Measurements from ENCODE around the gene FBXW4.
"Not testable (repeated sequence)": the region's sequence is repeated elsewhere in the genome, so short reads cannot be mapped to it uniquely, and the experiment has no call there.

The FBXW4 gene

GRCh38 chr10:101595591-101596433 lies 99.2 kb downstream of the FBXW4 start:
- in situ Hi-C loops (cut with MboI; ENCODE audit: low sequenced_read_pairs) = no loop called here

GRCh38 chr10:101593331-101593730 lies 101.6 kb downstream of the FBXW4 start:
- in situ Hi-C loops (cut with MboI; ENCODE audit: low sequenced_read_pairs) = not testable (repeated sequence)

- in situ Hi-C loops (cut with MboI; ENCODE audit: low sequenced_read_pairs) = no loop called here
These were observed 106.1 kb downstream of the FBXW4 start for GRCh38 chr10:101588879-101589278.

- in situ Hi-C loops (cut with MboI; ENCODE audit: low sequenced_read_pairs) = no loop called here
These were observed 107.0 kb downstream of the FBXW4 start, which contains the start of the genes DPCD and POLL for GRCh38 chr10:101587725-101588653. TSS of gene DPCD (plus strand) at chr10:101588321. CDS start at chr10:101588337, 16 bp downstream. TSS of gene POLL (minus strand) at chr10:101588257. CDS start at chr10:101587360, 897 bp downstream.

GRCh38 chr10:101585841-101586240 lies 109.1 kb downstream of the FBXW4 start:
- in situ Hi-C loops (cut with MboI; ENCODE audit: low sequenced_read_pairs) = no loop called here

GRCh38 chr10:101580486-101581399 lies 114.2 kb downstream of the FBXW4 start:
- in situ Hi-C loops (cut with MboI; ENCODE audit: low sequenced_read_pairs) = no loop called here

- in situ Hi-C loops (cut with MboI; ENCODE audit: low sequenced_read_pairs) = no loop called here
These were observed 115.5 kb downstream of the FBXW4 start for GRCh38 chr10:101579516-101579870.

GRCh38 chr10:101578803-101579515 lies 116.0 kb downstream of the FBXW4 start:
- in situ Hi-C loops (cut with MboI; ENCODE audit: low sequenced_read_pairs) = no loop called here

- in situ Hi-C loops (cut with MboI; ENCODE audit: low sequenced_read_pairs) = no loop called here
These were observed 116.8 kb downstream of the FBXW4 start for GRCh38 chr10:101578192-101578591.

GRCh38 chr10:101577121-101577871 lies 117.7 kb downstream of the FBXW4 start:
- in situ Hi-C loops (cut with MboI; ENCODE audit: low sequenced_read_pairs) = no loop called here

- in situ Hi-C loops (cut with MboI; ENCODE audit: low sequenced_read_pairs) = no loop called here
These were observed 118.6 kb downstream of the FBXW4 start for GRCh38 chr10:101576211-101576863.

- in situ Hi-C loops (cut with MboI; ENCODE audit: low sequenced_read_pairs) = no loop called here
These were observed 119.3 kb downstream of the FBXW4 start for GRCh38 chr10:101575580-101576210.

GRCh38 chr10:101575091-101575490 lies 119.9 kb downstream of the FBXW4 start:
- in situ Hi-C loops (cut with MboI; ENCODE audit: low sequenced_read_pairs) = no loop called here

GRCh38 chr10:101573885-101574753 lies 120.9 kb downstream of the FBXW4 start:
- in situ Hi-C loops (cut with MboI; ENCODE audit: low sequenced_read_pairs) = no loop called here

- in situ Hi-C loops (cut with MboI; ENCODE audit: low sequenced_read_pairs) = no loop called here
These were observed 122.2 kb downstream of the FBXW4 start for GRCh38 chr10:101572785-101573184.

- in situ Hi-C loops (cut with MboI; ENCODE audit: low sequenced_read_pairs) = no loop called here
These were observed 122.8 kb downstream of the FBXW4 start for GRCh38 chr10:101572126-101572525.

GRCh38 chr10:101571271-101571925 lies 123.6 kb downstream of the FBXW4 start:
- in situ Hi-C loops (cut with MboI; ENCODE audit: low sequenced_read_pairs) = no loop called here
